ENCODE results near the gene AMZ1.

Gene AMZ1

DNA sequence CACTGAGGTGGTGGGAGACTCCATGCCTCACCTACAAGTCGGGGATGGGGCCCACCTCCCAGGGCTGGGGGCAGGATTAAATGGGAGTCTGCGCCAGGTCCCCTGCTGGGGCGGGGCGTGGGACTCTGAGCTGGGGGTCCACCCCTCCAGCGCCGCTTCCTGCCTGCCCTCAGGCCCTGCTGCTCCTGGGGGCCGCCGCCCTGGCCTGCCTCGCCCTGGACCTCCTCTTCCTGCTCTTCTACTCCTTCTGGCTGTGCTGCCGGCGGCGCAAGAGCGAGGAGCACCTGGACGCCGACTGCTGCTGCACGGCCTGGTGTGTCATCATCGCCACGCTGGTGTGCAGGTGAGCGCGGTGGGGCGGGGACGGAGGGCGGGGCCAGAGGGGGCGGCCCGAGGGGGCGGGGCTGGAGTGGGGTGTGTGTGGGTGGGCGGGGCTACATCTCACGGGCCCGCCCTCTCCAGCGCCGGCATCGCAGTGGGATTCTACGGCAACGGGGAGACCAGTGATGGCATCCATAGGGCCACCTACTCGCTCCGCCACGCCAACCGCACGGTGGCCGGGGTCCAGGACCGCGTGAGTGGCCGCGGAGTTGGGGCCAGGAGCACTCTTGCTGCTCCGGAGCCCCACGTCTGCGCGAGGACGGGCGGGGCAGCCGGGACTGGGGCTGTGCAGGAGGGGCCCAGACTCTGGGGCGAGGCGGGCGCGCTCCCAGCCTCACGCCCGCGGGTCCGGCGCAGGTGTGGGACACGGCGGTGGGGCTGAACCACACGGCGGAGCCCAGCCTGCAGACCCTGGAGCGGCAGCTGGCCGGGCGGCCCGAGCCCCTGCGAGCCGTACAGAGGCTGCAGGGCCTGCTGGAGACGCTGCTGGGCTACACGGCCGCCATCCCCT is 41.1 kb upstream of the AMZ1 start:
- Mint-ChIP-seq H3K4me1 (ENCODE audit: low read depth) (peaks cover 18% of the 10 kb centered on the region), H3K9me3 (ENCODE audit: low read depth) (no peaks in the 10 kb centered on the region)

GRCh38 chr7:2647594-2648172 is 40.3 kb upstream of the AMZ1 start:
- no peaks in the 10 kb centered on the region for H3K27me3 Mint-ChIP-seq
- H3K4me3 Mint-ChIP-seq: no peak overlapping the region
- peaks cover 18% of the 10 kb centered on the region for H3K4me1 Mint-ChIP-seq (ENCODE audit: low read depth)
- no peak overlapping the region for H3K27ac Mint-ChIP-seq
- no peaks in the 10 kb centered on the region for H3K36me3 Mint-ChIP-seq
- H3K9me3 Mint-ChIP-seq (ENCODE audit: low read depth): no peaks in the 10 kb centered on the region

More for the DNA sequence above, 41.1 kb upstream of the AMZ1 start:
- Mint-ChIP-seq H3K27me3 (no peaks in the 10 kb centered on the region), H3K36me3 (no peaks in the 10 kb centered on the region), H3K4me3 (no peak overlapping the region), H3K27ac (no peak overlapping the region)

- H3K27ac Mint-ChIP-seq: no peak overlapping the region
- H3K27me3 Mint-ChIP-seq: no peaks in the 10 kb centered on the region
- H3K36me3 Mint-ChIP-seq: no peaks in the 10 kb centered on the region
- H3K4me1 Mint-ChIP-seq (ENCODE audit: low read depth): peaks cover 15% of the 10 kb centered on the region
- no peak overlapping the region for H3K4me3 Mint-ChIP-seq
- H3K9me3 Mint-ChIP-seq (ENCODE audit: low read depth): no peaks in the 10 kb centered on the region
These were observed 38.7 kb upstream of the AMZ1 start for GRCh38 chr7:2649139-2649838.

- H3K4me3 Mint-ChIP-seq: no peak overlapping the region
- H3K4me1 Mint-ChIP-seq (ENCODE audit: low read depth): peaks cover 9% of the 10 kb centered on the region
- no peak overlapping the region for H3K27ac Mint-ChIP-seq
- no peaks in the 10 kb centered on the region for H3K36me3 Mint-ChIP-seq
- no peaks in the 10 kb centered on the region for H3K9me3 Mint-ChIP-seq (ENCODE audit: low read depth)
- H3K27me3 Mint-ChIP-seq: no peaks in the 10 kb centered on the region
These were observed 38.0 kb upstream of the AMZ1 start for GRCh38 chr7:2649991-2650390.

DNA sequence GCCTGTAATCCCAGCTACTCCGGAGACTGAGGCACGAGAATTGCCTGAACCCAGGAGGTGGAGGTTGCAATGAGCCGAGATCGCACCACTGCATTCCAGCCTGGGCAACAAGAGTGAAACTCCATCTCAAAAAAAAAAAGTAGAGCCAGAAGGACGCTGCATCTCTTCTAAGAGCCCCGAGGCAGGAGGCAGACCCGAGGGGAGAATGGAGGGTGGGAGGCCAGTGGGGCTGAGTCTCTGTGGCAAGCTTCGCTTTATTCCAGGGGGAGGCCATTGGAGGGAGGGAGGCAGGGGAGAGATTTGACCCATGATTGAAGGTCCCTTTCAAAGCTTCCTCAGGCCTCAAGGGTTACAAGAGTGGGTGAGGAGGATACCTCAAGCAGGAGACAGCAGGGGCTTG is 37.6 kb upstream of the AMZ1 start:
- H3K36me3 Mint-ChIP-seq: no peaks in the 10 kb centered on the region
- no peaks in the 10 kb centered on the region for H3K9me3 Mint-ChIP-seq (ENCODE audit: low read depth)
- no peak overlapping the region for H3K27ac Mint-ChIP-seq
- no peaks in the 10 kb centered on the region for H3K27me3 Mint-ChIP-seq
- no peak overlapping the region for H3K4me3 Mint-ChIP-seq
- H3K4me1 Mint-ChIP-seq (ENCODE audit: low read depth): peaks cover 4% of the 10 kb centered on the region

DNA sequence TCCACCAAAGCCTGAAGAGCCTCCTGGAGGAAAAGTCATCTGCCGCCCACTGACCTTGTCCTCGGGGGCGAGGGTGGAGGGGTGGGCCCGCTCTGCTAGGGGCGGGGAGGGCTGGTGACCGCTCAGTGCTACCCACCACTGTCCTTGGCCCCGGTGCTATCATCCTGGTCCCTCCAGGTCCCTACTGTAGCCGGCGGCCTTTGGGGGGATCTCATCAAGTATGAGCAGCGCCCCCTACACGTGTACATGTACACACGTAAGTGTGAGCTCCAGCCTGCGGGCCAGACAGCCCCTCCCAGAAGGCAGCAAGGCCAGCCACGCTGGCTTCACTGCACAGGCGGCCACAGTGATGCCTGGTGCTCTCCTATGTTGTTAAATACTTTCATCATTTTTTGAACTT is 36.7 kb upstream of the AMZ1 start:
- Mint-ChIP-seq H3K4me3 (no peak overlapping the region), H3K9me3 (ENCODE audit: low read depth) (no peaks in the 10 kb centered on the region), H3K4me1 (ENCODE audit: low read depth) (no peaks in the 10 kb centered on the region), H3K27me3 (no peaks in the 10 kb centered on the region), H3K36me3 (no peaks in the 10 kb centered on the region), H3K27ac (no peak overlapping the region)

DNA sequence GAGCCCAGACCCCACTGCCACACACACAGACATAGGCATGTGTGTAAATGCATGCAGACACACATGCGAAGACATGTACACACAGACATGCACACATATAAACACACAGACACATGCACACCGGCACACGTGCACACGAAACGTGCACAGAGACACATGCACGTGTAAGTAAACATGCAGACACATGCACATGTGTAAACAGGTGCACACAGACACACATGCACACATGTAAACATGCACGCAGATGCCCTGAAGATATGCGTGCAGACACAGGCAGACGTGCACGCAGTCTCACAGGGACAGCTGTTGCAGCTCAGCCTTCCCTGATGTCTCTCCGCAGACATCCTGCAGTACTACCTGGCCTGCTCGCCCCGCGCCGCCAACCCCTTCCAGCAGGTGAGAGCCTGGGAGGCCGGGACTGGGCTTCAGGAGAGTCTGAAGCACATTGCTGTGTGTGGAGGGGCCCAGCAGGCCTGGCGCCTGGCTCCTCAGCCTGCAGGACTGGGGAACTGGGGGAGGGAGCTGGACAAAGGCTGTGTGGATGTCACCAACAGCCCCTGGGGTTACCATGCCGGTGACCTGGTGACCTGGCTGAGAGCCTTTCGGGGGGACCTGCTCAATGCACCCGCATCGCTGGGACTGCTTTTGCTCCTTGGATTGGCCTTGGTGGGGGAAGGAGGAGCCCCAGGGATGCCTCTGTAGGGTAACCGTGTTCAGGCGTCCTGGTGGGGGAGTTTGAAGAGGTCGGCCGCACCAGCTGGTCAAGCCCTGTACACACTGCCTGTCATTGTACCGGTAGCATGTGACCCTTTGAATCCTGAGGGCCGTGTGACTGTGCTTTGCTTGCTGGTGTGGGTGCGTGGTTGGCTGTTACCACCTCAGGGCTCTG is 35.9 kb upstream of the AMZ1 start:
- Mint-ChIP-seq H3K9me3 (ENCODE audit: low read depth) (no peaks in the 10 kb centered on the region), H3K27me3 (no peaks in the 10 kb centered on the region), H3K4me1 (ENCODE audit: low read depth) (no peaks in the 10 kb centered on the region), H3K36me3 (peaks cover 1% of the 10 kb centered on the region), H3K4me3 (no peak overlapping the region), H3K27ac (no peak overlapping the region)

GRCh38 chr7:2652736-2653060 is 35.3 kb upstream of the AMZ1 start:
- no peak overlapping the region for H3K4me3 Mint-ChIP-seq
- no peak overlapping the region for H3K27ac Mint-ChIP-seq
- H3K36me3 Mint-ChIP-seq: peaks cover 3% of the 10 kb centered on the region
- H3K27me3 Mint-ChIP-seq: no peaks in the 10 kb centered on the region
- H3K9me3 Mint-ChIP-seq (ENCODE audit: low read depth): no peaks in the 10 kb centered on the region
- H3K4me1 Mint-ChIP-seq (ENCODE audit: low read depth): no peaks in the 10 kb centered on the region

DNA sequence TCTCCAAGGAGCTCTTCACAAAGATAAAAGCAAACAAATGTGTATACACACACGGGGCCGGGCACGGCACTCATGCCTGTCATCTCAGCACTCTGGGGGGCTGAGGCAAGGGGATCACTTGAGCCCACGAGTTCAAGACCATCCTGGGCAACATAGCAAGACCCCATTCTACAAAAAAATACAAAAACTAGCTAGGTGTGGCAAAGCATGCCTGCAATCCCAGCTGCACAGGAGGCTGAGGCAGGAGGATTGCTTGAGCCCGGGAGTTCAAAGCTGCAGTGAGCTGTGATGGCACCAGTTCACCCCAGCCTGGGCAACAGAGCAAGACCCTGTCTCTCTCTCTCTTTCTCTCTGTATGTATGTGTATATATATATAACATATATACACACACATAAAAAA is 33.9 kb upstream of the AMZ1 start:
- no peaks in the 10 kb centered on the region for H3K4me1 Mint-ChIP-seq (ENCODE audit: low read depth)
- no peaks in the 10 kb centered on the region for H3K27me3 Mint-ChIP-seq
- H3K27ac Mint-ChIP-seq: no peak overlapping the region
- no peak overlapping the region for H3K4me3 Mint-ChIP-seq
- peaks cover 3% of the 10 kb centered on the region for H3K36me3 Mint-ChIP-seq
- no peaks in the 10 kb centered on the region for H3K9me3 Mint-ChIP-seq (ENCODE audit: low read depth)

DNA sequence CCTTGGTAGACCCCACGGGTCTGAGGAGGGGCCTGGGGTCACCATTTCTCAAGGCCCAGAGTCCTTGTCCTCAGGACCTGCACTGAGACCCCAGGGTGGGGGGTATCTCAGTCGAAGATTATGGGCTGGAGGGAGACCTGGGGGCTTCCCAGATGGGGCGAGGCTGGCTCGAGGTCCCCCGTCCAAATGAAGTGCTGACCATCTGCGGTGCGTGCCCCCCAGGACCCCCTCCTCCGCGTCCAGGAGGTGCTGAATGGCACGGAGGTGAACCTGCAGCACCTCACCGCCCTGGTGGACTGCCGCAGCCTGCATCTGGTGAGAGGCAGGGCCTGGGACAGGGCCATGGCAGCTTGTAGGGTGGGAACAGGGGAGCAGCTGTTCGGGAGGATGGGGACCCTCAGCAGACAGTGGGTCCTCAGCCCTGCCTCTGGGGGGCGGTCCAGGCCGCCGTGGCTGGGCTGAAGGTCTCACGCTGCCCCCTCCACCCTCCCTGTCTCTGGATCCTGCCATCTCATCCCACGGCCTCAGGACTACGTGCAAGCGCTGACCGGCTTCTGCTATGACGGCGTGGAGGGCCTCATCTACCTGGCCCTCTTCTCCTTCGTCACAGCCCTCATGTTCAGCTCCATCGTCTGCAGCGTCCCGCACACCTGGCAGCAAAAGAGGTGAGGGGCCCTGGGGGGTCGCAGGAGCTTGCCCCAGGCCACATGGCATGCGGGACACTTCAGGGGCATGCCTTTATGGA is 32.0 kb upstream of the AMZ1 start:
- Mint-ChIP-seq H3K9me3 (ENCODE audit: low read depth) (no peaks in the 10 kb centered on the region), H3K27me3 (no peaks in the 10 kb centered on the region), H3K27ac (no peak overlapping the region), H3K36me3 (peaks cover 3% of the 10 kb centered on the region), H3K4me1 (ENCODE audit: low read depth) (no peaks in the 10 kb centered on the region), H3K4me3 (no peak overlapping the region)

- H3K36me3 Mint-ChIP-seq: peaks cover 3% of the 10 kb centered on the region
- H3K4me3 Mint-ChIP-seq: no peak overlapping the region
- H3K4me1 Mint-ChIP-seq (ENCODE audit: low read depth): no peaks in the 10 kb centered on the region
- no peaks in the 10 kb centered on the region for H3K9me3 Mint-ChIP-seq (ENCODE audit: low read depth)
- H3K27me3 Mint-ChIP-seq: no peaks in the 10 kb centered on the region
- H3K27ac Mint-ChIP-seq: no peak overlapping the region
These were observed 30.8 kb upstream of the AMZ1 start for GRCh38 chr7:2657208-2657607.

GRCh38 chr7:2657920-2658671 is 29.9 kb upstream of the AMZ1 start:
- Mint-ChIP-seq H3K4me3 (no peak overlapping the region), H3K4me1 (ENCODE audit: low read depth) (no peaks in the 10 kb centered on the region), H3K27me3 (no peaks in the 10 kb centered on the region), H3K9me3 (ENCODE audit: low read depth) (no peaks in the 10 kb centered on the region), H3K27ac (no peak overlapping the region), H3K36me3 (peaks cover 3% of the 10 kb centered on the region)

DNA sequence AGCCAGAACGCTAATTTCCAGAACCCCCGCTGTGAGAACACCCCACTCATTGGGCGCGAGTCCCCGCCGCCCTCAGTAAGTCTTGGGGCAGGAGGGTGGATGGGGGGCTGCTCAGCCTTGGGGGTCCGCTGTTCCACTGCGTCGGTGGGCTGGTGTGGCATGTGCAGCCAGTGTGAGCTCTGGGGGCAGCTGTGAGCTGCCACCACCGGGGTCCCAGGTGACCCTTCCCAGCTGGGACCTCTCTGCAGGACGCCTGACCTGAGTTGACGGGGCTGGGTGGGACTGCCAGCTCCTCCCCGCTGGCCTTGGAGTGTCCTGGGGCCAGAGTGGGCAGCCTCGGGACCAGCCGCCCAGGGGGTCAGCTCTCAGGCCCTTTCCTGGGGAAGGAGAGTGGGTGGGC is 29.1 kb upstream of the AMZ1 start:
- Mint-ChIP-seq H3K36me3 (peaks cover 3% of the 10 kb centered on the region), H3K9me3 (ENCODE audit: low read depth) (no peaks in the 10 kb centered on the region), H3K4me1 (ENCODE audit: low read depth) (no peaks in the 10 kb centered on the region), H3K27me3 (no peaks in the 10 kb centered on the region), H3K27ac (no peak overlapping the region), H3K4me3 (no peak overlapping the region)
